Stimulated activated CD4-positive, alpha-beta T cell treated with anti-CD3 and anti-CD28 coated beads, TNF-alpha, amount 100 ng/mL, for 48 hours (primary cell): ENCODE data around the gene PPFIA3.
"Not testable (repeated sequence)": the region's sequence is repeated elsewhere in the genome, so short reads cannot be mapped to it uniquely, and the experiment has no call there.

Source experiments
- DNase-seq, 3 donors: peaks; one replicate each; pipeline ENCODE4 v3.0.0-alpha.2; 2020; ENCODE audit warnings: low read depth in 3 of 3

PPFIA3 gene

DNA sequence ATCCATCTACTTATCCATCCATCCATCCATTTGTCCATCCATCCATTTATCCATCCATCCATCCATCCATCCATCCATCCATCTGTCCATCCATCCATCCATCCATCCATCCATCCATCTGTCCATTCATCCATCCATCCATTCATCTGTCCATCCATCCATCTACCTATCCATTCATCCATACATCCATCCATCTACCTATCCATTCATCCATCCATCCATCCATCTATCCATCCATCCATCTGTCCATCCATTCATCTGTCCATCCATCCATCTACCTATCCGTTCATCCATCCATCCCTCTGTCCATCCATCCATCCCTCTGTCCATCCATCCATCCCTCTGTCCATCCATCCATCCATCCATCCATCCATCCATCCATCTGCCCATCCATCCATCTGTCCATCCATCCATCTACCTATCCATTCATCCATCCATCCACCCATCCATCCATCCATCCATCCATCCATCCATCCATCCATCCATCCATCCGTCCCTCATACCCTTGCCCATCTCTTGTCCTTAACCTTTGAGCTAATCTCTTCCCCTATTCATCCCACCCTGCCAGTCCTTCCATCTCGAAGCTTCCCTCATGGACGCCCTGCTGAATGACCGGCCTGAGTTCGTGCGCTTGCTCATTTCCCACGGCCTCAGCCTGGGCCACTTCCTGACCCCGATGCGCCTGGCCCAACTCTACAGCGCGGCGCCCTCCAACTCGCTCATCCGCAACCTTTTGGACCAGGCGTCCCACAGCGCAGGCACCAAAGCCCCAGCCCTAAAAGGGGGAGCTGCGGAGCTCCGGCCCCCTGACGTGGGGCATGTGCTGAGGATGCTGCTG lies 62.9 kb downstream of the PPFIA3 start:
- not testable (repeated sequence) for DNase-seq

DNA sequence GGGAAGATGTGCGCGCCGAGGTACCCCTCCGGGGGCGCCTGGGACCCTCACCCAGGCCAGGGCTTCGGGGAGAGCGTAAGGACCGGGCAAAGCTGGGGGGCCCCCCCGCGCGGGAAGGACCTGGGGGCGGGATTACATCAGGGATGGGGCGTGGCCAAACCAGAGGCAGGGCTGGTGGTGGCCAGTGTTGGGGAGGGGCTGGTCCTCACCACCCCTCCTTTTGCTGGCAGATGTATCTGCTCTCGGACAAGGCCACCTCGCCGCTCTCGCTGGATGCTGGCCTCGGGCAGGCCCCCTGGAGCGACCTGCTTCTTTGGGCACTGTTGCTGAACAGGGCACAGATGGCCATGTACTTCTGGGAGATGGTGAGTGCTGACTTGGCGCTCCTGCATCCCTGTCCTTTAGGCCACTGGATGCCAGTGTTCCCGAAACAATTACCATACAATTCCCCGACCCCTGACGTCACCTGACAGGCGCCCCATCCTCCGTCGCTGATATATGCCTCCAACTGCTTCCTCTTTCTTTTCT lies 63.6 kb downstream of the PPFIA3 start:
- DNase-seq, result no peak

DNA sequence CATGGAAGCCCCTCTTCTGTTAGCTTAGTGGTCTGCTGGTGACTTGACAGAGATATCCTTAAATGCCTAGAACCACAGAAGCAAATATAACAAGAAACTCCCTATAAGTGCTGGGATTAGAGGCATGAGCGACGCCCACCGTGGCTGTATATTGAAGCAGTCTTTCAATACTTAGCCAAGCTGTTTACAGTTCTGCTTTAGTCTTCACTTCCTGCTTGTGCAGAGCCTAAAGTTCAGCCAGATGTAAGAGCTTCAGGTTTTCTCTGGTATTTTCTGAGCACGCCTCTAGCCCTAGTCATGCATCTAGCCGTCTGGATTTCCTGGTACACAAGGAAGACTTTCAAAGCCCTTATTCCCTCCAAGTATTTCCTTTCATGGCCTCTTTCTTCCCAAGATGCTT lies 66.8 kb downstream of the PPFIA3 start:
- no peak for DNase-seq

DNA sequence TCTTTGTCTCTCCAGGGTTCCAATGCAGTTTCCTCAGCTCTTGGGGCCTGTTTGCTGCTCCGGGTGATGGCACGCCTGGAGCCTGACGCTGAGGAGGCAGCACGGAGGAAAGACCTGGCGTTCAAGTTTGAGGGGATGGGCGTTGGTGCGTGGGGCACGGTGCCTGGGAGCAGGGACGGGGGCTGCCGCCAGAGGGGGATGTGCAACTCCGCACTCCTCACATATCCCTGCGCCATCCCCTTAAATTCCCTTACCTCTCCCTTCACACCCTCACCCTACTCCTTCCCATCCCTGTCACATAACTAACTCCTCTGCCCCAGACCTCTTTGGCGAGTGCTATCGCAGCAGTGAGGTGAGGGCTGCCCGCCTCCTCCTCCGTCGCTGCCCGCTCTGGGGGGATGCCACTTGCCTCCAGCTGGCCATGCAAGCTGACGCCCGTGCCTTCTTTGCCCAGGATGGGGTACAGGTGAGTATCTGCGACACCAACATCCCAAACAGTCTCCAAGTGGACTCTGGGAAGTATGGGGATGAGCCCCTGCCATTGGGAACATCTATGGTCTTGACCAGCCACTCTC lies 69.4 kb downstream of the PPFIA3 start:
- no peak for DNase-seq

DNA sequence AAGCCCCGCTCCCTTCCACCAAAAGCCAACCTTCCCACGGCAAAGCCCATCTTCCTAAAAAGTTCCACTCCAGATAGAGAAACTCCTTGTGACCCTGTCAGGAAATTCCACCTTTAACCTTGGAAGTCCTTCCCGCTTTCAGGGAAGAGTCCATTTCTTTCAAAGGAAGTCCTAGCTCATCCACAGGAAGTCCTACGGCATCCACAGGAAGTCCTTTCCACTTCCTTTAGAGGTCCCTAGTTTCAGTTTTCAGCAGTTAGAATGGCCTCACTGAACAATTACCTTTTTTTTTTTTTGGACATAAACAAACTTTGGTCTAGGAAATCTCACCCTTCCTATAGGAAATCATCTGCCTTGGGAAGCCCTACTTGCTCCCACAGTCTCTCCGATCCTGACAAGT lies 69.9 kb downstream of the PPFIA3 start:
- DNase-seq, result no peak

DNA sequence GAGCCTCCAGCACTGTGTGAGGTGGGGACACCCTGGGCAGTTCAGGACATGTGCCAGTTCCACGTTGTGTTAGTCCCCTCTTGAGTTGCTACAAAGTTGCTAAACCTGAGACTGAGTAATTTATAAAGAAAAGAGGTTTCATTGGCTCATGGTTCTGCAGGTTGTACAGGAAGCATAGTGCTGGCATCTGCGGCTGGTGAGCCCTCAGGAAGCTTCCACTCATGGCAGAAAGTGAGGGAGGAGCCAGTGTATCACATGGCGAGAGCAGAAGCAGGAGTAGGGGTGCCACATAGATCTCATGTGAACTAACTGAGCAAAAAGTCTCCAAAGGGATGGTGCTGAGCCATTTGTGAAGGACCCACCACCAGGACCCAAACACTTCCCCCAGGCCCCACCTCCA lies 71.4 kb downstream of the PPFIA3 start:
- no peak for DNase-seq

DNA sequence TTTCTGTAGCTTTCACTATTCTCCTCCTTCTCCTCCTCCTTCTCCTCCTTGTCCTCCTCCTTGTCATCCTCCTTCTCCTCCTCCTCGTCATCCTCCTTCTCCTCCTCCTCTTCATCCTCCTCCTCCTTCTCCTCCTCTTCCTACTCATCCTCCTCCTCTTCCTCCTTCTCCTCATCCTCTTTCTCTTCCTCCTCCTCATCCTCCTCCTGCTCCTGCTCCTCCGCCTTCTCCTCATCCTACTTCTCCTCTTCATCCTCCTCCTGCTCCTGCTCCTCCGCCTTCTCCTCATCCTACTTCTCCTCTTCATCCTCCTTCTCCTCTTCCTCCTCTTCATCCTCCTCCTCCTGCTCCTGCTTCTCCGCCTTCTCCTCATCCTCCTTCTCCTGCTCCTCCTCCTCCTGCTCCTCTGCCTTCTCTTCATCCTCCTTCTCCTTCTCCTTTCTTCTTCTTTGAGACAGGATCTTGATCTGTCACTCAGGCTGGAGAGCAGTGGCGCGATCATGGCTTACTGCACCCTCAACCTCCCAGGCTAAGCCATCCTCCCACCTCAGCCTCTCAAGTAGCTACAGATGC lies 74.6 kb downstream of the PPFIA3 start:
- DNase-seq, result no peak

DNA sequence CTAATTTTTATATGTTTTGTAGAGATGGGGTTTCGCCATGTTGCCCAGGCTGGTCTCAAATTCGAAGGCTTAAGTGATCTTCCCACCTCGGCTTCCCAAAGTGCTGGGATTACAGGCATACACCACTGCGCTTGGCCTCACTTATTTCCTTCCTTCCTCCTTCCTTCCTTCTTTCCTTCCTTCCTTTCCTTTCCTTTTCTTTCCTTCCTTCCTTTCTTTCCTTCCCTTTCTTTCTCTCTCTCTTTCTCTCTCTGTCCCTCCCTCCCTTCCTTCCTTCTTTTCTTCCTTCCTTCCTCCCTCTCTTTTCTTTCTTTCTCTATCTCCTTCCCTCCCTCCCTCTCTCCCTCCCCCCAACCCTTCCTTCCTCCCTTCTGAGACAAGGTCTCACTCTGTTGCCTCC lies 75.1 kb downstream of the PPFIA3 start:
- no peak for DNase-seq

DNA sequence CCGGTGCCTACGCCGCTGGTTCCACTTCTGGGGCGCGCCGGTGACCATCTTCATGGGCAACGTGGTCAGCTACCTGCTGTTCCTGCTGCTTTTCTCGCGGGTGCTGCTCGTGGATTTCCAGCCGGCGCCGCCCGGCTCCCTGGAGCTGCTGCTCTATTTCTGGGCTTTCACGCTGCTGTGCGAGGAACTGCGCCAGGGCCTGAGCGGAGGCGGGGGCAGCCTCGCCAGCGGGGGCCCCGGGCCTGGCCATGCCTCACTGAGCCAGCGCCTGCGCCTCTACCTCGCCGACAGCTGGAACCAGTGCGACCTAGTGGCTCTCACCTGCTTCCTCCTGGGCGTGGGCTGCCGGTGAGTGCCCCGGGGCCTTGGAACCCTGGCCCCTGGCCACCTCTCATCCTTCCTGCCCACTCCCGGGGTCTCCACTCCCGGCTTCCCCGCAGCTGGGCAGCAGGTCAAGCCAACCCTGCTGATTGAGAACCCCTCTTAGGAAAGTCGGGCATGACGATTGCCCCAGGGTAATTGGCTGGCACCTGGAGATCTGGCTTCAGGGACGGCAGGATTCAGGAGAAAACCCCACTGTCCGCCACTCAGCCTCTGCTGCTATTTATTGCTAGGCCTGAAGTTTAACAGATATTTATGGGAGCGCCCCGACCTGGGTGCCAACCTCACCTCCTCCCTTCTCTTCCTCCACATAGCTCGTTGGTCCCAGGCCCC lies 77.3 kb downstream of the PPFIA3 start:
- DNase-seq, result no peak

DNA sequence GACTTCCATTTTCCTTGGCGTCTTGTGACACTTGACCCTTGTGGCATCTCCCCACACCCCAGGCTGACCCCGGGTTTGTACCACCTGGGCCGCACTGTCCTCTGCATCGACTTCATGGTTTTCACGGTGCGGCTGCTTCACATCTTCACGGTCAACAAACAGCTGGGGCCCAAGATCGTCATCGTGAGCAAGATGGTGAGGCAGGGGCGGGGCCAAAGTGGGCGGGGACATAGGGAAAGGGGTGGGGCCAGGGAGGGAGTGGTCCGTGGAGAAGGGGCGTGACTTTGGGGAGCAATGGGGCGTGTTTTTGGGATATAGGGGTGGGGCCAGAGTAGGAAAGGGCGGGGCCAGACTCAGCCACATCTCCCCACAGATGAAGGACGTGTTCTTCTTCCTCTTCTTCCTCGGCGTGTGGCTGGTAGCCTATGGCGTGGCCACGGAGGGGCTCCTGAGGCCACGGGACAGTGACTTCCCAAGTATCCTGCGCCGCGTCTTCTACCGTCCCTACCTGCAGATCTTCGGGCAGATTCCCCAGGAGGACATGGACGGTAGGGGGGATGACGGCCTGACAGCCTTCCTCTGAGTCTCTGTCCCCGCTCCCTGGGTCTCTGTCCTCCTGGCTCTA lies 81.0 kb downstream of the PPFIA3 start:
- no peak for DNase-seq
